HepG2 (cell line): ENCODE results near the gene KCNH1. TPM values are rescaled to one million over a fixed set of nuclear protein-coding genes. Genes with fewer than 3 reads are reported as not detected.

Experiments used
- ATAC-seq: fragments of 200-7000 bp; cut with Tn5 transposase; 3 replicates; pipeline ENCODE4 v1.9.1; 2020; ENCODE audit warnings: mild to moderate bottlenecking, moderate library complexity
- BruUV-seq: library from RNA; stranded (reverse); fragments of 400-500 nt; replicated peaks from 2 replicates; lab custom pipeline; 2021; lab: Mats Ljungman, UMichigan
- CTCF ChIA-PET: fragments of 300-600 bp; formaldehyde crosslinking; extraction: SDS; loops from one replicate; lab custom pipeline; 2021; ENCODE audit warnings: low total read pairs, inconsistent platforms, low intra/inter-chr PET ratio; lab: Yijun Ruan, JAX
- POLR2A ChIA-PET: fragments of 350-600 bp; sonication (Branson Sonifier 250); formaldehyde crosslinking; loops from one replicate; lab custom pipeline; 2020; ENCODE audit warnings: antibody characterized with exemption, inconsistent platforms; lab: Yijun Ruan, JAX
- DNase-seq: peaks from one replicate; pipeline ENCODE4 v3.0.0-alpha.2; 2015; ENCODE audit warnings: low spot score
- FAIRE-seq: peaks from 3 replicates; lab custom pipeline; 2011; peaks lifted over from hg19 to GRCh38; lab: Jason Lieb, UNC
- H2AFZ ChIP-seq: one replicate; pipeline ENCODE4 v1.6.1; 2011; ENCODE audit warnings: low read length, inconsistent platforms
- H3K27ac ChIP-seq: fragments of 300-600 bp; 3 replicates; pipeline ENCODE4 v1.8.0; 2011; ENCODE audit warnings: mixed run types, mild to moderate bottlenecking, mixed read lengths, low read length, inconsistent platforms; ENCODE audit not compliant: insufficient read depth; ENCODE audit errors: extremely low read length
- H3K27me3 ChIP-seq, 2 experiments: fragments of 200-600 bp in 1 of 2; 2 replicates in 1 of 2; 3 replicates in 1 of 2; pipeline versions ENCODE4 v1.6.0 to v1.8.0; 2011; ENCODE audit warnings: low read length in 2 of 2, mild to moderate bottlenecking in 2 of 2, moderate library complexity in 2 of 2, inconsistent platforms in 1 of 2; ENCODE audit not compliant: insufficient read depth in 2 of 2, control insufficient read depth in 1 of 2
- H3K36me3 ChIP-seq, 2 experiments: fragments of 200-600 bp in 1 of 2; replicated peaks in 1 of 2; 2 replicates in 1 of 2; 3 replicates in 1 of 2; pipeline versions ENCODE4 v1.5.1 to v1.8.0; 2011; ENCODE audit warnings: low read length in 2 of 2, inconsistent platforms in 1 of 2; ENCODE audit not compliant: insufficient read depth in 2 of 2, control insufficient read depth in 1 of 2
- H3K4me1 ChIP-seq: 2 replicates; pipeline ENCODE4 v1.5.1; 2012; ENCODE audit warnings: low read length, inconsistent platforms; ENCODE audit not compliant: insufficient read depth
- H3K4me2 ChIP-seq: 2 replicates; pipeline ENCODE4 v1.6.0; 2011; ENCODE audit warnings: low read depth, low read length, inconsistent platforms
- H3K4me3 ChIP-seq, 3 experiments: fragments of 200-600 bp in 1 of 3; sonication (generic), shearing (Covaris generic) in 1 of 3; replicated peaks in 1 of 3; 2 replicates each; pipeline ENCODE4 v1.5.1; 2011 to 2016; ENCODE audit warnings: low read length in 3 of 3, inconsistent platforms in 2 of 3, low read depth in 2 of 3, mild to moderate bottlenecking in 2 of 3, control low read depth in 1 of 3, mixed read lengths in 1 of 3; ENCODE audit not compliant: insufficient read depth in 1 of 3
- H3K79me2 ChIP-seq: one replicate; pipeline ENCODE4 v1.6.1; 2011; ENCODE audit warnings: low read length, inconsistent platforms; ENCODE audit not compliant: insufficient read depth
- H3K9ac ChIP-seq: 2 replicates; pipeline ENCODE4 v1.6.0; 2011; ENCODE audit warnings: mild to moderate bottlenecking, low read depth, low read length, inconsistent platforms; ENCODE audit not compliant: insufficient read depth
- H3K9me3 ChIP-seq: 2 replicates; pipeline ENCODE4 v1.5.1; 2012; ENCODE audit warnings: mild to moderate bottlenecking, low read length
- H4K20me1 ChIP-seq: 2 replicates; pipeline ENCODE4 v1.6.0; 2011; ENCODE audit warnings: inconsistent platforms, mild to moderate bottlenecking, low read length, moderate library complexity; ENCODE audit not compliant: insufficient read depth
- IRX3 ChIP-seq: sonication (generic); formaldehyde crosslinking; IDR thresholded peaks from 2 replicates; pipeline ENCODE4 v1.8.1; 2023; ENCODE audit warnings: mild to moderate bottlenecking, low read depth, missing genetic modification reagents, borderline replicate concordance
- SAFB2 ChIP-seq: sonication (generic); formaldehyde crosslinking; IDR thresholded peaks from 2 replicates; pipeline ENCODE4 v1.5.1; 2020; ENCODE audit warnings: missing genetic modification reagents, low read depth, mild to moderate bottlenecking, borderline replicate concordance
- ZNF160 ChIP-seq: sonication (generic); formaldehyde crosslinking; IDR thresholded peaks from 2 replicates; pipeline ENCODE4 v1.8.0; 2022; ENCODE audit warnings: mild to moderate bottlenecking, inconsistent platforms, missing genetic modification reagents
- ZNF207 ChIP-seq: fragments of 450-650 bp; IDR thresholded peaks from 2 replicates; pipeline ENCODE4 v1.6.1; 2016; ENCODE audit warnings: antibody characterized with exemption, borderline replicate concordance
- ZNF543 ChIP-seq: sonication (generic); formaldehyde crosslinking; IDR thresholded peaks from 2 replicates; pipeline ENCODE4 v1.4.0; 2020; ENCODE audit warnings: mild to moderate bottlenecking, missing genetic modification reagents
- ZNF550 ChIP-seq: sonication (generic); formaldehyde crosslinking; IDR thresholded peaks from 2 replicates; pipeline ENCODE4 v1.4.0; 2020; ENCODE audit warnings: mild to moderate bottlenecking, missing genetic modification reagents, borderline replicate concordance
- ZNF790 ChIP-seq: sonication (generic); formaldehyde crosslinking; IDR thresholded peaks from 2 replicates; pipeline ENCODE4 v1.8.0; 2022; ENCODE audit warnings: missing genetic modification reagents, mild to moderate bottlenecking, borderline replicate concordance
- whole genome bisulfite sequencing: methylation state at CpG from one replicate; pipeline ENCODE4 v1.1.6; 2017; ENCODE audit warnings: low lambda C conversion rate; 5-methylcytosine and 5-hydroxymethylcytosine counted together
- in situ Hi-C: cut with HindIII; loops from 2 replicates; pipeline ENCODE4 v1.10.0; 2017; ENCODE audit warnings: low pct_unique_long_range_greater_than_20kb; ENCODE audit not compliant: extremely low pct_ligation_motif_present
- intact Hi-C: fragments of 100-400 bp; cut with micrococcal nuclease; formaldehyde crosslinking; loops from one replicate; pipeline ENCODE4 v1.10.0; 2022; ENCODE audit not compliant: unreplicated experiment
- polyA plus RNA-seq, 8 experiments: library from polyadenylated mRNA; depleted of rRNA in 3 of 8; stranded (reverse) in 7 of 8; unstranded in 1 of 8; fragments of >200 nt; fragmentation: Illumina TruSeq in 4 of 8; extraction: Trizol in 4 of 8; gene quantifications; 2 replicates each; pipeline versions ENCODE4 v1.2.1 to v1.2.3, GENCODE V29; 2011 to 2016; ENCODE audit warnings: low read depth in 4 of 8, missing spikeins in 1 of 8, mixed read lengths in 1 of 8; ENCODE audit not compliant: insufficient read depth in 1 of 8
- total RNA-seq, 5 experiments: library from RNA; depleted of rRNA; stranded (reverse); fragments of >200 nt; fragmentation: Illumina TruSeq; extraction: Trizol; gene quantifications; 2 replicates each; pipeline ENCODE4 v1.2.3, GENCODE V29; 2016; ENCODE audit warnings: low read depth in 1 of 5
- TF ChIP-seq, protein P1 (sequence below): sonication (generic); formaldehyde crosslinking; IDR thresholded peaks from 2 replicates; pipeline ENCODE4 v1.5.0; 2020; ENCODE audit warnings: mild to moderate bottlenecking, missing genetic modification reagents
- TF ChIP-seq, protein P2 (sequence below): IDR thresholded peaks from 2 replicates; pipeline ENCODE4 v1.6.1; 2016; ENCODE audit warnings: mild to moderate bottlenecking, missing biosample characterization, missing genetic modification reagents
- TF ChIP-seq, protein P3 (sequence below): sonication (generic); formaldehyde crosslinking; IDR thresholded peaks from 2 replicates; pipeline ENCODE4 v1.5.1; 2020; ENCODE audit warnings: mild to moderate bottlenecking, moderate library complexity, missing genetic modification reagents

KCNH1 gene
- total and polyA plus RNA-seq, 2 of the 13 experiments (the other 11 are each of a cell fraction or from before 2014, with no cell fraction given), result not detected

DNA sequence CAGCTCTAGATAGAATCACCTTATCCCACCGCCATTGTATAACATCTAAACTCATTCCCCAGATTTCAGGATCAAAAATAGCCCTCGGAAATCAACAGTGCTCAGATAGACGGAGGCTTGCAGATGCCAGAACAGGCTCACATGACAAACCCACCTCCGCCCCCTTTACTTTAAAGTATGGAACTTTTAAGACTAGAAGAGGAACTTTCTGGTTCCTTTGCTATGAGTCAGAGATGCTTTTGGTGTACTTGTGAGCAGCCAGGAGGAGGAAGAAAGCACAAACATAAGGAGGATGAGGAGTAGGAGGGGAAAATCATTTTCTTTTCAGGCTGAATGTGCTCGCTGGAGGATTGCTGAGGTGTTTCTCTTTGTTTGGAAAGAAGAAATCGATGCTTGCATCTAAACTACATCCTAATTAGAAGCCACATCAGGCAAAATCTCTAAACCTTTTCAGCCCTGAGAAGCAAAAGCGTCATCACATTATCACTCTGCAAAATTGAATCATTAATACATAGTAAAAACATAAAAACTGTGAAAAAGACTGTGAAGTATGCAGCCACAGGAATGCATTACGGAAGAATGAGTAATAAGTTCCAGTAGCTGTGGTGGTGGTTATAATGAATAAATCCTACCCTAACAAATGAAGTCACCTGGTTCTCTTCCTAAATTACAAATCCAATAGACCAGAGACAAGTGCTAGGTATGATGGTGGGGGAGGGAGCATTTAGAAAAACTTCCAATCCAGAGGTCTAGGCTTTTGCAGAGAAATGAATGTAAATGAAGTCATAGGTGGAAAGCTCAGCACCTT, 251.3 kb downstream of the KCNH1 start:
- Histone ChIP-seq H2AFZ (no peak overlapping the region), H3K4me2 (no peak overlapping the region), H3K79me2 (no peaks in the 10 kb centered on the region), H4K20me1 (no peaks in the 10 kb centered on the region), H3K27me3 (no peaks in the 10 kb centered on the region; a peak in 1 of 5 replicates), H3K4me1 (no peaks in the 10 kb centered on the region), H3K27ac (no peak overlapping the region), H3K4me3 (no peak overlapping the region), H3K9ac (no peak overlapping the region), H3K9me3 (no peaks in the 10 kb centered on the region), H3K36me3 (no peaks in the 10 kb centered on the region)
- no peak for ATAC-seq
- TF ChIP-seq ZNF550 (no peak), IRX3 (CRISPR knock-in tag) (no peak), ZNF160 (no peak), ZNF790 (CRISPR knock-in tag) (no peak), ZNF207 (no peak), SAFB2 (CRISPR knock-in tag) (no peak), ZNF543 (CRISPR knock-in tag) (no peak)
- TF ChIP-seq, protein P1, sequence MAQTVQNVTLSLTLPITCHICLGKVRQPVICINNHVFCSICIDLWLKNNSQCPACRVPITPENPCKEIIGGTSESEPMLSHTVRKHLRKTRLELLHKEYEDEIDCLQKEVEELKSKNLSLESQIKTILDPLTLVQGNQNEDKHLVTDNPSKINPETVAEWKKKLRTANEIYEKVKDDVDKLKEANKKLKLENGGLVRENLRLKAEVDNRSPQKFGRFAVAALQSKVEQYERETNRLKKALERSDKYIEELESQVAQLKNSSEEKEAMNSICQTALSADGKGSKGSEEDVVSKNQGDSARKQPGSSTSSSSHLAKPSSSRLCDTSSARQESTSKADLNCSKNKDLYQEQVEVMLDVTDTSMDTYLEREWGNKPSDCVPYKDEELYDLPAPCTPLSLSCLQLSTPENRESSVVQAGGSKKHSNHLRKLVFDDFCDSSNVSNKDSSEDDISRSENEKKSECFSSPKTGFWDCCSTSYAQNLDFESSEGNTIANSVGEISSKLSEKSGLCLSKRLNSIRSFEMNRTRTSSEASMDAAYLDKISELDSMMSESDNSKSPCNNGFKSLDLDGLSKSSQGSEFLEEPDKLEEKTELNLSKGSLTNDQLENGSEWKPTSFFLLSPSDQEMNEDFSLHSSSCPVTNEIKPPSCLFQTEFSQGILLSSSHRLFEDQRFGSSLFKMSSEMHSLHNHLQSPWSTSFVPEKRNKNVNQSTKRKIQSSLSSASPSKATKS (CRISPR knock-in tag), result no peak
- TF ChIP-seq, protein P2, sequence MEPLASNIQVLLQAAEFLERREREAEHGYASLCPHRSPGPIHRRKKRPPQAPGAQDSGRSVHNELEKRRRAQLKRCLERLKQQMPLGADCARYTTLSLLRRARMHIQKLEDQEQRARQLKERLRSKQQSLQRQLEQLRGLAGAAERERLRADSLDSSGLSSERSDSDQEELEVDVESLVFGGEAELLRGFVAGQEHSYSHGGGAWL (CRISPR knock-in tag), result no peak
- TF ChIP-seq, protein P3, sequence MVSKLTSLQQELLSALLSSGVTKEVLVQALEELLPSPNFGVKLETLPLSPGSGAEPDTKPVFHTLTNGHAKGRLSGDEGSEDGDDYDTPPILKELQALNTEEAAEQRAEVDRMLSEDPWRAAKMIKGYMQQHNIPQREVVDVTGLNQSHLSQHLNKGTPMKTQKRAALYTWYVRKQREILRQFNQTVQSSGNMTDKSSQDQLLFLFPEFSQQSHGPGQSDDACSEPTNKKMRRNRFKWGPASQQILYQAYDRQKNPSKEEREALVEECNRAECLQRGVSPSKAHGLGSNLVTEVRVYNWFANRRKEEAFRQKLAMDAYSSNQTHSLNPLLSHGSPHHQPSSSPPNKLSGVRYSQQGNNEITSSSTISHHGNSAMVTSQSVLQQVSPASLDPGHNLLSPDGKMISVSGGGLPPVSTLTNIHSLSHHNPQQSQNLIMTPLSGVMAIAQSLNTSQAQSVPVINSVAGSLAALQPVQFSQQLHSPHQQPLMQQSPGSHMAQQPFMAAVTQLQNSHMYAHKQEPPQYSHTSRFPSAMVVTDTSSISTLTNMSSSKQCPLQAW (CRISPR knock-in tag), result no peak
- no peak for DNase-seq
- FAIRE-seq, result no peak
- WGBS, result 16% methylated on average over 8 of the region's 8 CpGs
- in situ Hi-C loops (no loop called here), intact Hi-C loops (no loop called here)
- BruUV-seq, result no TSS peak
- ChIA-PET POLR2A (no interaction called here), CTCF (no interaction called here)
